Measurements from ENCODE around the gene DIP2C.

DIP2C gene

GRCh38 chr10:651692-652091 is 37.8 kb downstream of the DIP2C start:
- Histone ChIP-seq H3K9me2 (replicated peaks; ENCODE audit: low read depth, low read length) (no peaks in the 10 kb centered on the region), H3F3A (ENCODE audit: low read depth) (no peaks in the 10 kb centered on the region), H3K4me1 (ENCODE audit: insufficient read depth, low read length, poor library complexity, severe bottlenecking) (no peaks in the 10 kb centered on the region), H3K79me2 (ENCODE audit: insufficient read depth, low read length) (no peaks in the 10 kb centered on the region), H3K9ac (ENCODE audit: low read depth, low read length, poor library complexity, severe bottlenecking) (no peak overlapping the region), H3K4me2 (ENCODE audit: low read depth, low read length, poor library complexity, severe bottlenecking) (no peak overlapping the region), H3K9me3 (ENCODE audit: insufficient read depth, low read depth, low read length) (peaks cover 3% of the 10 kb centered on the region; the same call in 1 of the 2 replicates), H3K4me3 (ENCODE audit: low read length, poor library complexity, severe bottlenecking) (no peak overlapping the region), H3K36me3 (ENCODE audit: insufficient read depth, low read length) (no peaks in the 10 kb centered on the region), H2AFZ (ENCODE audit: low read length) (no peak overlapping the region), H4K20me1 (ENCODE audit: insufficient read depth, low read length, poor library complexity, severe bottlenecking) (no peaks in the 10 kb centered on the region), H3K27me3 (ENCODE audit: insufficient read depth, low read length, poor library complexity, severe bottlenecking) (no peaks in the 10 kb centered on the region)
- TF ChIP-seq, protein P1, sequence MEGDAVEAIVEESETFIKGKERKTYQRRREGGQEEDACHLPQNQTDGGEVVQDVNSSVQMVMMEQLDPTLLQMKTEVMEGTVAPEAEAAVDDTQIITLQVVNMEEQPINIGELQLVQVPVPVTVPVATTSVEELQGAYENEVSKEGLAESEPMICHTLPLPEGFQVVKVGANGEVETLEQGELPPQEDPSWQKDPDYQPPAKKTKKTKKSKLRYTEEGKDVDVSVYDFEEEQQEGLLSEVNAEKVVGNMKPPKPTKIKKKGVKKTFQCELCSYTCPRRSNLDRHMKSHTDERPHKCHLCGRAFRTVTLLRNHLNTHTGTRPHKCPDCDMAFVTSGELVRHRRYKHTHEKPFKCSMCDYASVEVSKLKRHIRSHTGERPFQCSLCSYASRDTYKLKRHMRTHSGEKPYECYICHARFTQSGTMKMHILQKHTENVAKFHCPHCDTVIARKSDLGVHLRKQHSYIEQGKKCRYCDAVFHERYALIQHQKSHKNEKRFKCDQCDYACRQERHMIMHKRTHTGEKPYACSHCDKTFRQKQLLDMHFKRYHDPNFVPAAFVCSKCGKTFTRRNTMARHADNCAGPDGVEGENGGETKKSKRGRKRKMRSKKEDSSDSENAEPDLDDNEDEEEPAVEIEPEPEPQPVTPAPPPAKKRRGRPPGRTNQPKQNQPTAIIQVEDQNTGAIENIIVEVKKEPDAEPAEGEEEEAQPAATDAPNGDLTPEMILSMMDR (conservative IDR thresholded peaks at IDR 0.05; ENCODE audit: low read length) = no peak
- no peak for TF ChIP-seq EZH2phosphoT487 (IDR thresholded peaks at IDR 0.05; ENCODE audit: borderline replicate concordance)

DNA sequence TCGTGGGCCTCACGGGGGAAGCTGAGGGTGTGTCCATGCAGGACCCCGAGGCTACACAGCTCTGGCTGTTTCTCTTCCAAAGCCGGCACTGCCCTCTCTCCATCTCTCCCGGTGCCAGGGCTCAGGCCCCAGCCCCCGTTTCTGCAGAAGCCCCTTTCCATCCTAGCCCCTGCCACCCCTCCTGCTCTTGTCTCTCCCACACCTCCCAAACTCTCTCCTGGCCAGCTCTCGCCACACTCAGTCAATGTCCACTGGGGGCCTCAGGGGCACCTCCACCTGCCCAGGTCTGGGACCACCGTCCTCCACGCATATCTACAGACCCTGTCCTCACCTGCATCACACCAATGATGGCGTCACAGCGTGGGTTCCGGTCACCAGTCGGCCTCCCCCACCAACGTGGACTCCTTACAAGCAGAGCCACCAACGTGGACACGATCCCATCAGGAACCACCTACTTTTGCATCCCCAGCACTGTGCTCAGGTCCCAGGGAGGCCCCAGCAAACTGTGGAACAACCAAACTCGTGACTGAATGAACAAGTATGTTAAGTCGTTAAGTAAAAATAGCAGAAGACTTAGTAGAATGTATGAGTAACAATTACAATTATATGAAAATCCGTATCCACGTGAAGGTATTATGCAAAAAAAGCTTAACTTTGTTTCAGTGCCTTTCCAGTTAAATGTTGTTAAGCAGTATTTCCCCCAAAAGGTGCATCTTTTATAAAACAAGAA is 38.4 kb downstream of the DIP2C start:
- H3K4me2 ChIP-seq (ENCODE audit: low read depth, low read length, poor library complexity, severe bottlenecking) = no peak overlapping the region
- H3K9me2 ChIP-seq (replicated peaks; ENCODE audit: low read depth, low read length) = no peaks in the 10 kb centered on the region
- no peak overlapping the region for H3K4me3 ChIP-seq (ENCODE audit: low read length, poor library complexity, severe bottlenecking)
- H3K9ac ChIP-seq (ENCODE audit: low read depth, low read length, poor library complexity, severe bottlenecking) = no peak overlapping the region
- no peaks in the 10 kb centered on the region for H3K4me1 ChIP-seq (ENCODE audit: insufficient read depth, low read length, poor library complexity, severe bottlenecking)
- no peaks in the 10 kb centered on the region for H3K36me3 ChIP-seq (ENCODE audit: insufficient read depth, low read length)
- H4K20me1 ChIP-seq (ENCODE audit: insufficient read depth, low read length, poor library complexity, severe bottlenecking) = no peaks in the 10 kb centered on the region
- H3K27me3 ChIP-seq (ENCODE audit: insufficient read depth, low read length, poor library complexity, severe bottlenecking) = no peaks in the 10 kb centered on the region
- H2AFZ ChIP-seq (ENCODE audit: low read length) = no peak overlapping the region
- peaks cover 3% of the 10 kb centered on the region; the same call in 1 of the 2 replicates for H3K9me3 ChIP-seq (ENCODE audit: insufficient read depth, low read depth, low read length)
- no peaks in the 10 kb centered on the region for H3K79me2 ChIP-seq (ENCODE audit: insufficient read depth, low read length)
- TF ChIP-seq EZH2phosphoT487 (IDR thresholded peaks at IDR 0.05; ENCODE audit: borderline replicate concordance) = no peak
- TF ChIP-seq, protein P1 (conservative IDR thresholded peaks at IDR 0.05; ENCODE audit: low read length) = no peak
- H3F3A ChIP-seq (ENCODE audit: low read depth) = no peaks in the 10 kb centered on the region

- H4K20me1 ChIP-seq (ENCODE audit: insufficient read depth, low read length, poor library complexity, severe bottlenecking) = no peaks in the 10 kb centered on the region
- no peaks in the 10 kb centered on the region for H3F3A ChIP-seq (ENCODE audit: low read depth)
- H3K36me3 ChIP-seq (ENCODE audit: insufficient read depth, low read length) = no peaks in the 10 kb centered on the region
- H3K9ac ChIP-seq (ENCODE audit: low read depth, low read length, poor library complexity, severe bottlenecking) = no peak overlapping the region
- no peak for TF ChIP-seq EZH2phosphoT487 (IDR thresholded peaks at IDR 0.05; ENCODE audit: borderline replicate concordance)
- TF ChIP-seq, protein P1 (conservative IDR thresholded peaks at IDR 0.05; ENCODE audit: low read length) = no peak
- H3K9me3 ChIP-seq (ENCODE audit: insufficient read depth, low read depth, low read length) = peaks cover 3% of the 10 kb centered on the region; the same call in 1 of the 2 replicates
- H3K27me3 ChIP-seq (ENCODE audit: insufficient read depth, low read length, poor library complexity, severe bottlenecking) = no peaks in the 10 kb centered on the region
- no peaks in the 10 kb centered on the region for H3K79me2 ChIP-seq (ENCODE audit: insufficient read depth, low read length)
- no peak overlapping the region for H2AFZ ChIP-seq (ENCODE audit: low read length)
- H3K4me2 ChIP-seq (ENCODE audit: low read depth, low read length, poor library complexity, severe bottlenecking) = no peak overlapping the region
- H3K4me1 ChIP-seq (ENCODE audit: insufficient read depth, low read length, poor library complexity, severe bottlenecking) = no peaks in the 10 kb centered on the region
- H3K4me3 ChIP-seq (ENCODE audit: low read length, poor library complexity, severe bottlenecking) = no peak overlapping the region
- H3K9me2 ChIP-seq (replicated peaks; ENCODE audit: low read depth, low read length) = no peaks in the 10 kb centered on the region
Measured at GRCh38 chr10:650441-650851, 39.0 kb downstream of the DIP2C start.

Measured in Loucy (cell line).